ENCODE data around the gene KBTBD13.

Gene KBTBD13

DNA sequence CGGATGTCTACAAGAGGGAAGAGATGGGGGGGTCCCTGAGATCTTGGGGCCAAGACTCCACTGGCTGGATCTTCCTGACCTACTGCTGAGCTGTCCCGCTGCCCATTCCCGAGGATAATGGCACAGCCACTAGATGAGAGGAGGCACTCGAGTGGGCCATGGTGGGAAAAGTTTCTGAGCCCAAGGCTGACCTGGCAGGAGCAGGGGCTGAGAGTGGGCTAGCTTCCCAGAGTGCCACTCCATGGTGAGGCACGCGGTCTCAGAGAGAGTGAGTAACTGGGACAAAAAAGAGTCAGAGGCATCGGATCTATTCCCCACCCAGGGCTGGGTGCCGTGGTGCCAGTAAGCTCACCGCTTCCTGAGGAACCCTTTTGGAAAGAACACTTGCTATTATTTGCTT, 20.4 kb upstream of the KBTBD13 start:
- no peak for DNase-seq
- Histone ChIP-seq H3K4me3 (ENCODE audit: control insufficient read depth in 1 of 7, extremely low read depth in 1 of 7, insufficient read depth in 4 of 7, low read depth in 2 of 7, low read length in 6 of 7) (no peak overlapping the region), H3K36me3 (ENCODE audit: control insufficient read depth in 4 of 4, insufficient read depth in 4 of 4, low read length in 3 of 4) (no peaks in the 10 kb centered on the region), H3K4me1 (ENCODE audit: control extremely low read depth in 1 of 4, control insufficient read depth in 4 of 4, insufficient read depth in 4 of 4, low read length in 3 of 4) (peaks cover 4 to 30% (median 24%) of the 10 kb centered on the region in 4 experiments), H3K27me3 (replicated peaks in 2 of 5; ENCODE audit: control insufficient read depth in 4 of 5, insufficient read depth in 5 of 5, low read length in 4 of 5) (no peaks in the 10 kb centered on the region), H3K9me3 (ENCODE audit: control extremely low read depth in 1 of 5, control insufficient read depth in 4 of 5, insufficient read depth in 2 of 5, low read depth in 1 of 5, low read length in 4 of 5) (no peaks in the 10 kb centered on the region), H3K27ac (ENCODE audit: insufficient read depth in 1 of 2, low read depth in 1 of 2, low read length in 2 of 2, poor library complexity in 1 of 2, severe bottlenecking in 2 of 2) (no peak overlapping the region)
- WGBS (ENCODE audit: insufficient coverage): 94% methylated on average over 9 of the region's 9 CpGs
- ChIA-PET CTCF (interaction anchor here (0.8 to 12.8 kb wide), 12 partner anchors 10 to 196 kb away, joined by 3 to 282 read pairs (median 6); partner anchors contain the start of genes KBTBD13, RASL12 and SLC51B), POLR2A (no interaction called here)

DNA sequence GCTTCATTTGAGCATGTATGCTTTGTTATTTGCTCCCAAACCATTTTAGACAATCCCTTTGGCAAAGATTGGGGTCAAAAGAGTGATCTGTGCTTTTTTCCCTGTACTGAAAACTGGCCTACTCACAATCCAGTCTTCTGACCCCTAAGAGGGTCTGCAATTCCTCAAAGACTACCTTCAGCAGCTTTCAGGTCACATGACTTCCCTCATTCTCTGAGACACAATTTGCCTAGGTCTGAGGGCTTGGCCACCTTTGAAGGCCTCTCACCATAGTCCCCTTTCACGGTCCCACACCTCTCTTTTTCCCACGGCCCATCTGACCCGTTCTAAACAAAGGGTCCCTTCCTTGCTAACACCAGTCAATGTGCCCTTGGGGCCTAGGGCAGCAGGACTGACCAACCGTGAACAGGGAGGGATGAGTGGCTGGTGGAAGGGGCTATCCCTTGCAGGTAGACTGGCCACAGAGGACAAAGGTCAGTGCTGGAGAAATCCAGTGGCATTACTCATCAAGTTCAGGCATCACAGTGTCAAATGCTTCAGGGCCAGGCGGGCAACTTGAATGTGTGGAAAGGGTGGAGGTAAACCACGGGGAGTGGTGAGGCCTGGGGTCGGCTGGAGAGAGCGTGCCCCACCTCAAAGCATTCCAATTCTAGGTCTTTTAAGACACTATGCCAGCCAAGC, 19.5 kb upstream of the KBTBD13 start:
- ChIA-PET POLR2A (no interaction called here), CTCF (interaction anchor here (0.8 to 12.8 kb wide), 6 partner anchors 10 to 48 kb away, joined by 3 to 282 read pairs (median 24); partner anchors contain the start of genes KBTBD13 and RASL12)
- Histone ChIP-seq H3K4me3 (ENCODE audit: control insufficient read depth in 1 of 7, extremely low read depth in 1 of 7, insufficient read depth in 4 of 7, low read depth in 2 of 7, low read length in 6 of 7) (no peak overlapping the region), H3K27me3 (replicated peaks in 2 of 5; ENCODE audit: control insufficient read depth in 4 of 5, insufficient read depth in 5 of 5, low read length in 4 of 5) (no peaks in the 10 kb centered on the region), H3K36me3 (ENCODE audit: control insufficient read depth in 4 of 4, insufficient read depth in 4 of 4, low read length in 3 of 4) (no peaks in the 10 kb centered on the region), H3K4me1 (ENCODE audit: control extremely low read depth in 1 of 4, control insufficient read depth in 4 of 4, insufficient read depth in 4 of 4, low read length in 3 of 4) (peaks cover 4 to 25% (median 23%) of the 10 kb centered on the region in 4 experiments), H3K9me3 (ENCODE audit: control extremely low read depth in 1 of 5, control insufficient read depth in 4 of 5, insufficient read depth in 2 of 5, low read depth in 1 of 5, low read length in 4 of 5) (no peaks in the 10 kb centered on the region), H3K27ac (ENCODE audit: insufficient read depth in 1 of 2, low read depth in 1 of 2, low read length in 2 of 2, poor library complexity in 1 of 2, severe bottlenecking in 2 of 2) (no peak overlapping the region)
- 100% methylated on average over 3 of the region's 8 CpGs for WGBS (ENCODE audit: insufficient coverage)
- no peak for DNase-seq

DNA sequence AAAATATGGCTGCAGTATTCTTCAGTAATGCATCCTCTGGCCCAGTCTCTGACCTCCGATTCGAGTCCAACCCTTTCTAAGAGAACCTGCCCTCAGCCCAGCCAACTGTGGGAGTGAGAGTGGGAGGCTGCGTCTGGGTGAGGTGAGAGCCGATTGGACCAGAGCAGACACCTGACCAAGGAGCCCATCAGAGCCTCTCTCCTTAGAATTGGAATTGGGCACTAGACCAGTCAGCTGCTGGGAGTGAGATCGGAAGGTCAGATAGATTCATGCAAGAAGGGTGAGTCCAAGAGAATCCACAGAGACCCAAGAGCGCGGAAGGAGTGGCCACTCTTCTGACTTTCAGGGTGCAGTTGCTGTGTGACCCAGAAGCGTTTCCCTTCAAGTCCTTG, 19.0 kb upstream of the KBTBD13 start:
- Histone ChIP-seq H3K4me1 (ENCODE audit: control extremely low read depth in 1 of 4, control insufficient read depth in 4 of 4, insufficient read depth in 4 of 4, low read length in 3 of 4) (peaks cover 4 to 24% (median 23%) of the 10 kb centered on the region in 4 experiments), H3K36me3 (ENCODE audit: control insufficient read depth in 4 of 4, insufficient read depth in 4 of 4, low read length in 3 of 4) (no peaks in the 10 kb centered on the region), H3K27me3 (replicated peaks in 2 of 5; ENCODE audit: control insufficient read depth in 4 of 5, insufficient read depth in 5 of 5, low read length in 4 of 5) (no peaks in the 10 kb centered on the region), H3K27ac (ENCODE audit: insufficient read depth in 1 of 2, low read depth in 1 of 2, low read length in 2 of 2, poor library complexity in 1 of 2, severe bottlenecking in 2 of 2) (no peak overlapping the region), H3K9me3 (ENCODE audit: control extremely low read depth in 1 of 5, control insufficient read depth in 4 of 5, insufficient read depth in 2 of 5, low read depth in 1 of 5, low read length in 4 of 5) (no peaks in the 10 kb centered on the region), H3K4me3 (ENCODE audit: control insufficient read depth in 1 of 7, extremely low read depth in 1 of 7, insufficient read depth in 4 of 7, low read depth in 2 of 7, low read length in 6 of 7) (no peak overlapping the region)
- POLR2A ChIA-PET: no interaction called here
- DNase-seq: no peak
- CTCF ChIA-PET: interaction anchor here (12.8 kb wide), 1 partner anchor 24 kb away, joined by 282 read pairs; the partner anchor contains the start of gene KBTBD13
- WGBS (ENCODE audit: insufficient coverage): 96% methylated on average over 5 of the region's 8 CpGs

DNA sequence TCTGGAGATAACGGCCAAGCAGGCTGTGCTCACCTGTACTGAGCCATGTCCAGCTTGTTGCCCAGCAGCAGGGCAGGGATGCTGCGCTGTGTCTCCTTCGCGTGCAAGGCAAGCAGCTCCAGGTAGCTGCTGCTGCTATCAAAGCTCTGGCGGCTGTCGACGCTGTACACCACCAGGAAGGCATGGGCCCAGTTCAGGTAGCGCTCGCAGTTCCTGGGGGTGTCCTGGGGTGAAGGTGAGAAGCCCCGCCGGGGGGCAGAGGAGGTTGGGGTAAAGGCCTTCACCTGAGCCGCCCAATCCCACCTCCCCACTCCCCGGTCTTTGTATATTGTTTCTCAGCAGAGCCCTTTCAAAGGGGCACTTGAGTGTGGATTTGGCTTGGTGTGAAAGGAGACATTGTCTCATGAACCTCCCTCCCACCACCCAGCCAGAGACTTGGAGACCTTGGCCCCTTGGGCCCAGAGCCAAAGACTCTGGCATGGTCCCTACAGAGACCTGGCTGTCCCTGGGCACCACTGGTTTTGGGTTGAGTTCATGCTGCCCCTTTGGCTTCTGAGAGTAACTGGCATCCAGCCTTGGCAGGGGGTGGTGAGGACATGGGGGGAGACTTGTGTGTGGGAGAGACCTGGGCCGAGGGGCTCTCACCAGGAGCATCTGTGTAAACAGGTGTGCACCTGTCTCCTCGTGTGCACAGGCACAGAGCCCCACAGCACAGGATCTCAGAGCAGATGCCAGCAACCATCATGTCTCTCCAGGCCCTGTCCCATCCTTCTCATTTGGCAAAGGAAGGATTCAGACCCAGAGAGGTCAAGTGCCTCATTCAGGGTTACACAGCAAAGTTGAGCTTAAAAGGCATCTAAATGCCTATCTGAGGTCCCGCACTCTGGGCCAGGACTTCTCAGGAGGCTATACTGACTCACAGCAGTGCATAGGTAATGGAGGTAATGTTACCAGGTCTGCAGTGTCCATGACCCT, 17.9 kb upstream of the KBTBD13 start:
- WGBS (ENCODE audit: insufficient coverage): 95% methylated on average over 11 of the region's 16 CpGs
- H3K36me3 ChIP-seq (ENCODE audit: control insufficient read depth in 4 of 4, insufficient read depth in 4 of 4, low read length in 3 of 4): no peaks in the 10 kb centered on the region
- POLR2A ChIA-PET: no interaction called here
- H3K27ac ChIP-seq (ENCODE audit: insufficient read depth in 1 of 2, low read depth in 1 of 2, low read length in 2 of 2, poor library complexity in 1 of 2, severe bottlenecking in 2 of 2): no peak overlapping the region
- peaks cover 4 to 24% (median 23%) of the 10 kb centered on the region in 4 experiments for H3K4me1 ChIP-seq (ENCODE audit: control extremely low read depth in 1 of 4, control insufficient read depth in 4 of 4, insufficient read depth in 4 of 4, low read length in 3 of 4)
- CTCF ChIA-PET: interaction anchor here (1.3 to 12.8 kb wide), 4 partner anchors 9 to 44 kb away, joined by 4 to 282 read pairs (median 6); partner anchors contain the start of genes KBTBD13 and RASL12
- H3K4me3 ChIP-seq (ENCODE audit: control insufficient read depth in 1 of 7, extremely low read depth in 1 of 7, insufficient read depth in 4 of 7, low read depth in 2 of 7, low read length in 6 of 7): no peak overlapping the region
- no peaks in the 10 kb centered on the region for H3K27me3 ChIP-seq (replicated peaks in 2 of 5; ENCODE audit: control insufficient read depth in 4 of 5, insufficient read depth in 5 of 5, low read length in 4 of 5)
- DNase-seq: no peak
- H3K9me3 ChIP-seq (ENCODE audit: control extremely low read depth in 1 of 5, control insufficient read depth in 4 of 5, insufficient read depth in 2 of 5, low read depth in 1 of 5, low read length in 4 of 5): no peaks in the 10 kb centered on the region

DNA sequence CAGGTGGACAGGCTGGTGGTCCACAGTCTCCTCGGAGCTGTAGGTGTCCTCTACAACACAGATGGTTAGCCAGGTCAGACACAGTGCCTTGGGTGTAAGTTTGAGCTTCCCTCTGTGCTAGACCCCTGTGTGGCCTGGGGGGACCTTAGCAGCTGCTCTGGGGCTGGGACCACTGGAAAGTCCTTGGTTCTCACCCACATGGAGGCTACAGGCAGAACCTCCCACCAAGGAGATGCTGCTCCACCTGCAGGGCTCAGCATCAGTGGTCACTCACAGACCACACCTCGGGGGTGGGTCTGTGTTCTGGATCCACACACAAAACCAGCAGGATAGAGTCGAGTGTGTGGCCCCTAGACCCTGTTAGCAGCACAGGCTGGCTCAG, 17.2 kb upstream of the KBTBD13 start:
- H3K27ac ChIP-seq (ENCODE audit: insufficient read depth in 1 of 2, low read depth in 1 of 2, low read length in 2 of 2, poor library complexity in 1 of 2, severe bottlenecking in 2 of 2): no peak overlapping the region
- H3K36me3 ChIP-seq (ENCODE audit: control insufficient read depth in 4 of 4, insufficient read depth in 4 of 4, low read length in 3 of 4): no peaks in the 10 kb centered on the region
- WGBS (ENCODE audit: insufficient coverage): 100% methylated on average over 3 of the region's 3 CpGs
- H3K4me1 ChIP-seq (ENCODE audit: control extremely low read depth in 1 of 4, control insufficient read depth in 4 of 4, insufficient read depth in 4 of 4, low read length in 3 of 4): peaks cover 4 to 24% (median 22%) of the 10 kb centered on the region in 4 experiments
- H3K27me3 ChIP-seq (replicated peaks in 2 of 5; ENCODE audit: control insufficient read depth in 4 of 5, insufficient read depth in 5 of 5, low read length in 4 of 5): peaks cover 0 to 5% (median 0%) of the 10 kb centered on the region in 5 experiments
- H3K4me3 ChIP-seq (ENCODE audit: control insufficient read depth in 1 of 7, extremely low read depth in 1 of 7, insufficient read depth in 4 of 7, low read depth in 2 of 7, low read length in 6 of 7): no peak overlapping the region
- ChIA-PET POLR2A (no interaction called here), CTCF (interaction anchor here (1.3 to 12.8 kb wide), 4 partner anchors 9 to 44 kb away, joined by 4 to 282 read pairs (median 6); partner anchors contain the start of genes KBTBD13 and RASL12)
- H3K9me3 ChIP-seq (ENCODE audit: control extremely low read depth in 1 of 5, control insufficient read depth in 4 of 5, insufficient read depth in 2 of 5, low read depth in 1 of 5, low read length in 4 of 5): no peaks in the 10 kb centered on the region
- DNase-seq: no peak

DNA sequence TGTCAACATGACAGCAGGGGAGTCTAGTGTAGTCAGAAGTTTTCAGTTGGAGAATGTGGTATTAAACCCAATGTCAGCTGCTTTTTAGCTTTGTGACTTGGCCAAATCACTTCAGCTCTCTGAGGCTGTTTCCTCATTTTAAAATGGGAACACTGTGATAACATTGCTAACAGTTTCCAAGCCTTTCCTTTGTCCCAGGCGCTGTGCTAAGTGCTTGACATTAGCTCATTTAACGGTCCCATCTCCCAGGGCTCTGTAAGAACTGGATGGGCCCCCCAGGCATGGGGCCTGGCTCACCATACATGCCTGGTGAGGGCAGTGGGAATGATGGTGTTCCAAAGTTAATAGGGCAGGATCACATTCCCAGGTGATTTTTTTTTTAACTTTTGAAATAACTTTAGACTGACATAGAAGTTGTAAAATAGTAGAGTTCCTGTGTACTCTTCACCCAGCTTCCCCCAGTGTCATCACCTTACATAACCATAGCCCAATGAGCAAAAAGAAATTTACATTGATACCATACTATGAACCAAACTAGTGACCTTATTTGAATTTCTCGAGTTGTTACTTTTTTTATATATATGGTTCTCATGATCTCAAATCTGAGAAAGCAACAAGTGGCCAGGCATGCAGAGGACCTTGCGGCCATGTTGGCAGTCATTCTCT, 16.5 kb upstream of the KBTBD13 start:
- H3K9me3 ChIP-seq (ENCODE audit: control extremely low read depth in 1 of 5, control insufficient read depth in 4 of 5, insufficient read depth in 2 of 5, low read depth in 1 of 5, low read length in 4 of 5): no peaks in the 10 kb centered on the region
- H3K4me3 ChIP-seq (ENCODE audit: control insufficient read depth in 1 of 7, extremely low read depth in 1 of 7, insufficient read depth in 4 of 7, low read depth in 2 of 7, low read length in 6 of 7): no peak overlapping the region
- ChIA-PET CTCF (interaction anchor here (1.3 to 12.8 kb wide), 5 partner anchors 8 to 43 kb away, joined by 3 to 282 read pairs (median 5); partner anchors contain the start of genes KBTBD13 and RASL12), POLR2A (no interaction called here)
- H3K36me3 ChIP-seq (ENCODE audit: control insufficient read depth in 4 of 4, insufficient read depth in 4 of 4, low read length in 3 of 4): no peaks in the 10 kb centered on the region
- no peak for DNase-seq
- no peak overlapping the region for H3K27ac ChIP-seq (ENCODE audit: insufficient read depth in 1 of 2, low read depth in 1 of 2, low read length in 2 of 2, poor library complexity in 1 of 2, severe bottlenecking in 2 of 2)
- peaks cover 4 to 17% (median 15%) of the 10 kb centered on the region in 4 experiments for H3K4me1 ChIP-seq (ENCODE audit: control extremely low read depth in 1 of 4, control insufficient read depth in 4 of 4, insufficient read depth in 4 of 4, low read length in 3 of 4)
- 79% methylated on average over 3 of the region's 4 CpGs for WGBS (ENCODE audit: insufficient coverage)
- peaks cover 0 to 5% (median under 1%) of the 10 kb centered on the region in 5 experiments for H3K27me3 ChIP-seq (replicated peaks in 2 of 5; ENCODE audit: control insufficient read depth in 4 of 5, insufficient read depth in 5 of 5, low read length in 4 of 5)

Data from common myeloid progenitor, CD34-positive (primary cell).